Calu3 (cell line): ENCODE measurements around the gene MALT1. TPM values are rescaled to one million over a fixed set of nuclear protein-coding genes. Genes with fewer than 3 reads are reported as not detected.

Experiments
- BruUV-seq: library from RNA; stranded (reverse); fragments of 400-500 nt; replicated peaks from 2 replicates; lab custom pipeline; 2021; lab: Mats Ljungman, UMichigan
- CTCF ChIA-PET: fragments of 300-600 bp; sonication (Branson Sonifier 250); formaldehyde crosslinking; loops from one replicate; lab custom pipeline; 2022; ENCODE audit warnings: antibody characterized with exemption; lab: Charles Lee
- DNase-seq: peaks from one replicate; pipeline ENCODE4 v3.0.0; 2022
- H3K27ac Mint-ChIP-seq: one replicate; pipeline ENCODE4 v1.8.0; 2022; ENCODE audit warnings: mixed read lengths; ENCODE audit not compliant: unreplicated experiment
- H3K27me3 Mint-ChIP-seq: one replicate; pipeline ENCODE4 v1.8.0; 2022; ENCODE audit warnings: mixed read lengths; ENCODE audit not compliant: unreplicated experiment
- H3K36me3 Mint-ChIP-seq: one replicate; pipeline ENCODE4 v1.8.0; 2022; ENCODE audit warnings: mild to moderate bottlenecking, moderate library complexity, mixed read lengths; ENCODE audit not compliant: insufficient read depth, unreplicated experiment
- H3K4me1 Mint-ChIP-seq: one replicate; pipeline ENCODE4 v1.8.0; 2022; ENCODE audit warnings: mild to moderate bottlenecking, low read depth, mixed read lengths; ENCODE audit not compliant: unreplicated experiment
- H3K4me3 Mint-ChIP-seq: one replicate; pipeline ENCODE4 v1.8.0; 2022; ENCODE audit warnings: mild to moderate bottlenecking, low read depth, moderate library complexity, mixed read lengths; ENCODE audit not compliant: unreplicated experiment
- H3K9me3 Mint-ChIP-seq: one replicate; pipeline ENCODE4 v1.8.0; 2022; ENCODE audit warnings: low read depth, mixed read lengths; ENCODE audit not compliant: unreplicated experiment
- intact Hi-C: fragments of 100-400 bp; cut with micrococcal nuclease; formaldehyde crosslinking; loops from one replicate; pipeline ENCODE4 v1.10.0; 2022; ENCODE audit not compliant: unreplicated experiment
- total RNA-seq: library from RNA; stranded (reverse); gene quantifications from 2 replicates; pipeline ENCODE4 v1.2.3, GENCODE V29; 2022
- TF ChIP-seq, protein P1 (sequence below): fragments of 200-600 bp; IDR thresholded peaks from one replicate; pipeline ENCODE4 v1.8.0; 2022; ENCODE audit warnings: antibody characterized with exemption; ENCODE audit not compliant: unreplicated experiment

Gene MALT1
- total RNA-seq, 1 experiment from 2014 or later, result 37.6 TPM

GRCh38 chr18:58653814-58654509 is 17.3 kb upstream of the MALT1 start:
- DNase-seq, result no peak
- H3K36me3 Mint-ChIP-seq, result no peaks in the 10 kb centered on the region
- BruUV-seq, result no TSS peak
- H3K27me3 Mint-ChIP-seq, result no peaks in the 10 kb centered on the region
- intact Hi-C loops, result no loop called here
- no peak overlapping the region for H3K4me3 Mint-ChIP-seq
- TF ChIP-seq, protein P1, sequence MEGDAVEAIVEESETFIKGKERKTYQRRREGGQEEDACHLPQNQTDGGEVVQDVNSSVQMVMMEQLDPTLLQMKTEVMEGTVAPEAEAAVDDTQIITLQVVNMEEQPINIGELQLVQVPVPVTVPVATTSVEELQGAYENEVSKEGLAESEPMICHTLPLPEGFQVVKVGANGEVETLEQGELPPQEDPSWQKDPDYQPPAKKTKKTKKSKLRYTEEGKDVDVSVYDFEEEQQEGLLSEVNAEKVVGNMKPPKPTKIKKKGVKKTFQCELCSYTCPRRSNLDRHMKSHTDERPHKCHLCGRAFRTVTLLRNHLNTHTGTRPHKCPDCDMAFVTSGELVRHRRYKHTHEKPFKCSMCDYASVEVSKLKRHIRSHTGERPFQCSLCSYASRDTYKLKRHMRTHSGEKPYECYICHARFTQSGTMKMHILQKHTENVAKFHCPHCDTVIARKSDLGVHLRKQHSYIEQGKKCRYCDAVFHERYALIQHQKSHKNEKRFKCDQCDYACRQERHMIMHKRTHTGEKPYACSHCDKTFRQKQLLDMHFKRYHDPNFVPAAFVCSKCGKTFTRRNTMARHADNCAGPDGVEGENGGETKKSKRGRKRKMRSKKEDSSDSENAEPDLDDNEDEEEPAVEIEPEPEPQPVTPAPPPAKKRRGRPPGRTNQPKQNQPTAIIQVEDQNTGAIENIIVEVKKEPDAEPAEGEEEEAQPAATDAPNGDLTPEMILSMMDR, result no peak
- H3K27ac Mint-ChIP-seq, result no peak overlapping the region
- CTCF ChIA-PET, result no interaction called here
- H3K4me1 Mint-ChIP-seq, result peaks cover 21% of the 10 kb centered on the region
- H3K9me3 Mint-ChIP-seq, result peaks cover 3% of the 10 kb centered on the region

DNA sequence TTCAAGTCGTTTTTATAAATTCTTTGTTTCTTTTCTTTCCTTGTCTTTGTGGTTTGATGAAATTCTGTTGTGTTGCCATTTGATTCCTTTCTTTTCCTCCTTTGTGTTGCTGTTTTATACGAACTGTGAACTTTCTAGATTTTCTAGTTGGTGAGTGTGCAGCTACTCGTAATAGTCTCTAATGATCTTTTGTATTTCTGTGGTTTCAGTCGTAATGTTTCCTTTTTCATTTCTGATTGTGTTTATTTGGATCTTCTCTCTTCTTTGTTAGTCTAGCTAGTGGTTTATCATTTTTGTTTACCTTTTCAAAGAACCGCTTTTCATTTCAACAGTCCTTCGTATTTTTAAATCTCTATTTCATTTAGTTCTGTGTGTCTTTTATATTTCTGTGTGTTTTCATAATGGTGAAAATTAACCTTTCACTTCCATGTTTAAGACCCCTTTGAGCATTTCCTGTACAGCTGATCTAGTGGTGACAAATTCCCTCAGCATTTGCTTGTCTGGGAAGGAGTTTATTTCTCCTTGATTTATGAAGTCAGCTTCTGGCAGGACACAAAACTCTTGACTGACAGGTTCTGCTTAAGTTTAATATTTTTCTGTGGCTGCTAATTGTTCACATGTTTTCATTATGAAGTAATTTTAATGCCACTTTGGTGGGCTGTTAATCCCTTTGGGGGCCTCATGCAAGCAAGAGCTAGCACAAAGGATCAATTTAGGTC is 16.2 kb upstream of the MALT1 start:
- Mint-ChIP-seq H3K27me3 (no peaks in the 10 kb centered on the region), H3K4me1 (peaks cover 21% of the 10 kb centered on the region), H3K36me3 (no peaks in the 10 kb centered on the region), H3K4me3 (no peak overlapping the region), H3K27ac (no peak overlapping the region), H3K9me3 (peaks cover 3% of the 10 kb centered on the region)
- DNase-seq, result no peak
- BruUV-seq, result no TSS peak
- TF ChIP-seq, protein P1, result no peak
- CTCF ChIA-PET, result interaction anchor here (0.8 to 1.1 kb wide), 2 partner anchors 16 to 105 kb away, joined by 3 to 4 read pairs; no protein-coding TSS in a partner anchor
- intact Hi-C loops, result no loop called here

- no peak for DNase-seq
- H3K27ac Mint-ChIP-seq, result no peak overlapping the region
- H3K27me3 Mint-ChIP-seq, result no peaks in the 10 kb centered on the region
- H3K9me3 Mint-ChIP-seq, result peaks cover 3% of the 10 kb centered on the region
- TF ChIP-seq, protein P1, result no peak
- intact Hi-C loops, result no loop called here
- CTCF ChIA-PET, result no interaction called here
- no TSS peak for BruUV-seq
- H3K4me3 Mint-ChIP-seq, result no peak overlapping the region
- peaks cover 21% of the 10 kb centered on the region for H3K4me1 Mint-ChIP-seq
- H3K36me3 Mint-ChIP-seq, result no peaks in the 10 kb centered on the region
Observed at GRCh38 chr18:58657081-58657480, 14.2 kb upstream of the MALT1 start.

- TF ChIP-seq, protein P1, result no peak
- H3K27me3 Mint-ChIP-seq, result no peaks in the 10 kb centered on the region
- intact Hi-C loops, result no loop called here
- no peak overlapping the region for H3K4me3 Mint-ChIP-seq
- CTCF ChIA-PET, result no interaction called here
- no TSS peak for BruUV-seq
- peaks cover 21% of the 10 kb centered on the region for H3K4me1 Mint-ChIP-seq
- no peaks in the 10 kb centered on the region for H3K36me3 Mint-ChIP-seq
- DNase-seq, result no peak
- no peak overlapping the region for H3K27ac Mint-ChIP-seq
- H3K9me3 Mint-ChIP-seq, result peaks cover 3% of the 10 kb centered on the region
Observed at GRCh38 chr18:58657494-58657893, 13.8 kb upstream of the MALT1 start.
